Parathyroid adenoma (tissue), 2 donors: Measurements from ENCODE around the gene NR1H4.

ENCODE experiments used
- H2AFZ ChIP-seq: fragments of 300-600 bp; sonication (generic); one replicate; pipeline ENCODE4 v1.7.0; 2017; ENCODE audit warnings: antibody characterized with exemption, mild to moderate bottlenecking
- H3K27ac ChIP-seq: fragments of 300-600 bp; sonication (generic); one replicate; pipeline ENCODE4 v1.7.0; 2017
- H3K27me3 ChIP-seq: fragments of 300-600 bp; sonication (generic); one replicate; pipeline ENCODE4 v1.7.0; 2017; ENCODE audit warnings: low read length; ENCODE audit not compliant: control insufficient read depth, insufficient read depth
- H3K36me3 ChIP-seq: fragments of 300-600 bp; sonication (generic); one replicate; pipeline ENCODE4 v1.7.0; 2017; ENCODE audit warnings: low read length; ENCODE audit not compliant: control insufficient read depth, insufficient read depth
- H3K4me1 ChIP-seq: fragments of 300-600 bp; sonication (generic); one replicate; pipeline ENCODE4 v1.7.0; 2017; ENCODE audit warnings: control low read depth
- H3K4me2 ChIP-seq: fragments of 300-600 bp; sonication (generic); one replicate; pipeline ENCODE4 v1.7.0; 2017; ENCODE audit warnings: low read length
- H3K4me3 ChIP-seq: fragments of 300-600 bp; sonication (generic); one replicate; pipeline ENCODE4 v1.7.0; 2017; ENCODE audit warnings: low read depth, low read length
- H3K79me2 ChIP-seq: fragments of 300-600 bp; sonication (generic); one replicate; pipeline ENCODE4 v1.7.0; 2017; ENCODE audit warnings: control low read depth
- H3K9ac ChIP-seq: fragments of 300-600 bp; sonication (generic); one replicate; pipeline ENCODE4 v1.7.0; 2017; ENCODE audit warnings: mild to moderate bottlenecking
- H3K9me3 ChIP-seq: fragments of 300-600 bp; sonication (generic); one replicate; pipeline ENCODE4 v1.7.0; 2017; ENCODE audit warnings: low read length; ENCODE audit not compliant: control insufficient read depth
- TF ChIP-seq, protein P1 (sequence below): fragments of 300-600 bp; sonication (generic); IDR thresholded peaks from one replicate; pipeline ENCODE4 v1.7.0; 2017; ENCODE audit warnings: antibody characterized with exemption, mild to moderate bottlenecking
- donor health status: primary hyperparathyroidism.

The NR1H4 gene

DNA sequence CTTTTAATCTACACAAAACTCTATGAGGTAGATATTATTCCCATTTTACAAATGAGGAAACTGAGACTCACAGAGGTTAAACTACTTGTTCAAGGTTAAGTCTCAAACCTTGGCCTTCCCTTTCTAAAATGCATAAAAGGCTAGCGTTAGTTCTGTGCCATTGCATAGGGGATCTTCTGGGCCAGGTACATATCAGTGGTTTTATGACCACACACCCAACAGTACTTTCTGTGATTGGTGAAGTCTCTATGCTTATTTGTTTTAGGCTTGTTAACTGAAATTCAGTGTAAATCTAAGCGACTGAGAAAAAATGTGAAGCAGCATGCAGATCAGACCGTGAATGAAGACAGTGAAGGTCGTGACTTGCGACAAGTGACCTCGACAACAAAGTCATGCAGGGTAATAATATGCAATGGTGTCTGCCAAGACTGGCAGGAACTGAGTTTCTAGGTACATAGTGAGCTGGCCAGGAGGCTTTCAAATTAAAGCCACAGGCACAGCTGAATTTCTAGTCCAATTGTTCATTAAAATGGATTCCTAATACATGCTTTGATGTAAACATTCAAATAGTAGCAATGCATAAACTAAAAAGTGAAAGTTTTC lies 61.1 kb downstream of the NR1H4 start:
- H3K9ac ChIP-seq, result no peak overlapping the region

DNA sequence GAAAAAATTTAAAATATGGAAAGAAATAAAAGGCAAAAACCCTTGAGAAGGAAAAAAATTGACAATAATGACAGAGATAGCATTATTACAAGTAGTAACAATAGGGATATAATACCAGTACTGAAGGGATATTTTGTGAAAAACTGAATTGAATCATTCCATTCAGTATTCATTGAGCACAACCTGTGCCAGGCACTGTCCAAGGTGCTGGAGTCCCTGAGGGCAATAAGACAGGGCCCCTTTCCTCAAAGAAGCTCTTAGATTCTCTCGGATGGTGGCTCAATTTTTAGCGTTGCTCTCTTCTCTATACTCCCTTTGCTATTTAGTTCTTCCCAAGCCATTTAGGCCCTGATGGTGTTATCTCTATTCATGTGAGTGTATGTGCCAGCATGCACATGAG lies 65.5 kb downstream of the NR1H4 start:
- H3K27me3 ChIP-seq, result no peaks in the 10 kb centered on the region
- H3K9me3 ChIP-seq, result no peaks in the 10 kb centered on the region
- TF ChIP-seq, protein P1, sequence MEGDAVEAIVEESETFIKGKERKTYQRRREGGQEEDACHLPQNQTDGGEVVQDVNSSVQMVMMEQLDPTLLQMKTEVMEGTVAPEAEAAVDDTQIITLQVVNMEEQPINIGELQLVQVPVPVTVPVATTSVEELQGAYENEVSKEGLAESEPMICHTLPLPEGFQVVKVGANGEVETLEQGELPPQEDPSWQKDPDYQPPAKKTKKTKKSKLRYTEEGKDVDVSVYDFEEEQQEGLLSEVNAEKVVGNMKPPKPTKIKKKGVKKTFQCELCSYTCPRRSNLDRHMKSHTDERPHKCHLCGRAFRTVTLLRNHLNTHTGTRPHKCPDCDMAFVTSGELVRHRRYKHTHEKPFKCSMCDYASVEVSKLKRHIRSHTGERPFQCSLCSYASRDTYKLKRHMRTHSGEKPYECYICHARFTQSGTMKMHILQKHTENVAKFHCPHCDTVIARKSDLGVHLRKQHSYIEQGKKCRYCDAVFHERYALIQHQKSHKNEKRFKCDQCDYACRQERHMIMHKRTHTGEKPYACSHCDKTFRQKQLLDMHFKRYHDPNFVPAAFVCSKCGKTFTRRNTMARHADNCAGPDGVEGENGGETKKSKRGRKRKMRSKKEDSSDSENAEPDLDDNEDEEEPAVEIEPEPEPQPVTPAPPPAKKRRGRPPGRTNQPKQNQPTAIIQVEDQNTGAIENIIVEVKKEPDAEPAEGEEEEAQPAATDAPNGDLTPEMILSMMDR, result no peak
- no peak overlapping the region for H2AFZ ChIP-seq
- no peak overlapping the region for H3K9ac ChIP-seq
- no peak overlapping the region for H3K4me2 ChIP-seq
- no peaks in the 10 kb centered on the region for H3K36me3 ChIP-seq
- no peak overlapping the region for H3K4me3 ChIP-seq
- no peaks in the 10 kb centered on the region for H3K79me2 ChIP-seq
- no peak overlapping the region for H3K27ac ChIP-seq
- no peaks in the 10 kb centered on the region for H3K4me1 ChIP-seq

More for the DNA sequence above, 61.1 kb downstream of the NR1H4 start:
- Histone ChIP-seq H3K4me1 (no peaks in the 10 kb centered on the region), H3K27ac (no peak overlapping the region), H3K27me3 (no peaks in the 10 kb centered on the region), H2AFZ (no peak overlapping the region), H3K4me2 (no peak overlapping the region), H3K36me3 (no peaks in the 10 kb centered on the region), H3K9me3 (no peaks in the 10 kb centered on the region), H3K79me2 (no peaks in the 10 kb centered on the region), H3K4me3 (no peak overlapping the region)
- TF ChIP-seq, protein P1, result no peak

DNA sequence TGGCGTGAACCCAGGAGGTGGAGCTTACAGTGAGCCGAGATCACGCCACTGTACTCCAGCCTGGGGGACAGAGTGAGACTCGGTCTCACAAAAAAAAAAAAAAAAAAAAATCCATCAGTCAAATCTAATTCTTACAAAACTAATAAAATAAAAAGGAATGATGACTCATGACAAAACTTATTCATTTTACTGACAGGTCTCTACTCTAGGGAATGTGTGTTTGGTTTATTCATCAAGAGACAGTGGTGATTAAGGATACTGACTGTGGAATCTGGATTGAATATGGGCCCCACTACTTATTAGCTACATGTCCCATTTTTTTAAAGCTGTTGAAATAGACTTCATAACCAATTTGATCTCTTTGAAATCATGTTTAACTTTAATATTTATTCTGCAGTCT lies 70.5 kb downstream of the NR1H4 start:
- no peaks in the 10 kb centered on the region for H3K79me2 ChIP-seq
- no peaks in the 10 kb centered on the region for H3K9me3 ChIP-seq
- H3K4me2 ChIP-seq, result no peak overlapping the region
- H3K36me3 ChIP-seq, result no peaks in the 10 kb centered on the region
- no peaks in the 10 kb centered on the region for H3K4me1 ChIP-seq
- H2AFZ ChIP-seq, result no peak overlapping the region
- no peak overlapping the region for H3K4me3 ChIP-seq
- no peaks in the 10 kb centered on the region for H3K27me3 ChIP-seq
- H3K27ac ChIP-seq, result no peak overlapping the region
- H3K9ac ChIP-seq, result no peak overlapping the region
- TF ChIP-seq, protein P1, result no peak

DNA sequence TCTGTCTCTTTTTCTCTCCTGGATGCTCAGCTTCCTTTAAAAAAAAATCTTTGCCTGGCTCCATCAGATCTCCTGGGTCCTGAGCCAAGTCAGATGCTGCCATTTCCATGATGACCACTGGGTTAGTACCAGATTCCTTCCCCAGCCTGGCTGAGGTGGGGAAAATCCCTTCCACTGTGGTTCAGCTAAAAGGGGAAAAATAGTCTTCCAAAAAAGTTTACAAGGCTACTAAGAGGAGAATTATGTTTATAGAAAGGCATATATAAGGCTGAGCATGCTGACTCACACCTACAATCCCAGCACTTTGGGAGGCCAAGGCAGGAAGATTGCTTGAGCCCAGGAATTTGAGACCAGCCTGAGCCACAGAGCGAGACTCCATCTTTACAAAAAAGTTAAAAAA lies 71.4 kb downstream of the NR1H4 start:
- Histone ChIP-seq H3K36me3 (no peaks in the 10 kb centered on the region), H3K9me3 (no peaks in the 10 kb centered on the region), H3K79me2 (no peaks in the 10 kb centered on the region), H3K27ac (no peak overlapping the region), H3K9ac (no peak overlapping the region), H3K4me1 (no peaks in the 10 kb centered on the region), H3K27me3 (no peaks in the 10 kb centered on the region), H3K4me2 (no peak overlapping the region), H3K4me3 (no peak overlapping the region), H2AFZ (no peak overlapping the region)
- TF ChIP-seq, protein P1, result no peak

DNA sequence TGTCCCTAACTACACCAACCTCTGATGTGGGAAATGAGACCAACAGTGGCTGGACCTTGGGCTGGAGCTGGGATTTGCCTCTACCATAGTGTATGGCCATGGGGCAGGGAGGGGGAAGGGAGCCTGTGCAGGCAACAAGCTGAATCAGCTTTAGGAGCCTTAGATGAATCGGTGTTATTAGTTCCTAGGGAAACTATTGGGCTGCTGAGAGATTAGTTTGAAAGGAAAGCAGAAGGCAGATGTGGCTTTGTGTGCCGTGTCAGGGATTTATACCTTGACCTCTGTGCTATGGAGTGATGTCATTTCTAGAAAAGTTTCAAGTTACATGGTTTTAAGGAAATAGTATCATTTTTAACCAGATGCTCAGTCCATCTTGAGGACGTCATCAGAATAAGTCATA lies 80.3 kb downstream of the NR1H4 start:
- peak overlapping the region; percentile 1 for H2AFZ ChIP-seq
- no peak overlapping the region for H3K4me3 ChIP-seq
- no peaks in the 10 kb centered on the region for H3K27me3 ChIP-seq
- no peak overlapping the region for H3K9ac ChIP-seq
- H3K4me1 ChIP-seq, result no peaks in the 10 kb centered on the region
- no peaks in the 10 kb centered on the region for H3K36me3 ChIP-seq
- H3K4me2 ChIP-seq, result no peak overlapping the region
- TF ChIP-seq, protein P1, result no peak
- no peak overlapping the region for H3K27ac ChIP-seq
- no peaks in the 10 kb centered on the region for H3K9me3 ChIP-seq
- H3K79me2 ChIP-seq, result no peaks in the 10 kb centered on the region
